Liver (tissue), 9 donors: Measurements from ENCODE around the gene IFNAR1. TPM values are rescaled to one million over a fixed set of nuclear protein-coding genes. Genes with fewer than 3 reads are reported as not detected.

Source experiments
- DNase-seq: peaks from one replicate; pipeline ENCODE4 v3.0.0-alpha.2; 2017; ENCODE audit warnings: low spot score
- H3K27ac ChIP-seq, 2 donors: one replicate each; pipeline ENCODE4 v1.7.0; 2013; ENCODE audit warnings: inconsistent platforms in 2 of 2, low read length in 2 of 2, control low read depth in 1 of 2, low read depth in 1 of 2, mild to moderate bottlenecking in 1 of 2
- H3K27me3 ChIP-seq, 4 donors: one replicate each; pipeline versions ENCODE4 v1.6.1 to v1.7.0; 2013; ENCODE audit warnings: low read length in 3 of 4, inconsistent platforms in 1 of 4, mild to moderate bottlenecking in 1 of 4, moderate library complexity in 1 of 4; ENCODE audit not compliant: control insufficient read depth in 4 of 4, insufficient read depth in 4 of 4
- H3K36me3 ChIP-seq, 4 donors: one replicate each; pipeline versions ENCODE4 v1.6.1 to v1.7.0; 2013; ENCODE audit warnings: low read length in 3 of 4, mild to moderate bottlenecking in 3 of 4, low read depth in 1 of 4, moderate library complexity in 1 of 4; ENCODE audit not compliant: control insufficient read depth in 4 of 4, insufficient read depth in 3 of 4
- H3K4me1 ChIP-seq, 4 donors: one replicate each; pipeline versions ENCODE4 v1.6.1 to v1.7.0; 2013; ENCODE audit warnings: low read length in 3 of 4, mild to moderate bottlenecking in 3 of 4, moderate library complexity in 1 of 4; ENCODE audit not compliant: control insufficient read depth in 4 of 4, insufficient read depth in 4 of 4
- H3K4me3 ChIP-seq, 3 donors: one replicate each; pipeline versions ENCODE4 v1.6.1 to v1.7.0; 2013; ENCODE audit warnings: low read length in 3 of 3, control low read depth in 1 of 3, low read depth in 1 of 3, mild to moderate bottlenecking in 1 of 3
- H3K9ac ChIP-seq, 2 donors: one replicate each; pipeline ENCODE4 v1.7.0; 2013; ENCODE audit warnings: low read length in 2 of 2, mild to moderate bottlenecking in 2 of 2, moderate library complexity in 2 of 2, control low read depth in 1 of 2, low read depth in 1 of 2
- H3K9me3 ChIP-seq, 4 donors: one replicate each; pipeline versions ENCODE4 v1.6.1 to v1.7.0; 2013; ENCODE audit warnings: low read length in 3 of 4; ENCODE audit not compliant: control insufficient read depth in 4 of 4
- ATF3 ChIP-seq: IDR thresholded peaks from 2 replicates; pipeline ENCODE4 v1.6.1; 2016; ENCODE audit warnings: antibody characterized with exemption
- CTCF ChIP-seq: fragments of 150-350 bp; IDR thresholded peaks from 2 replicates; pipeline ENCODE4 v1.5.1; 2017; ENCODE audit warnings: improper control_type of control experiment, low read depth, low read length; ENCODE audit not compliant: missing input control
- FOXA1 ChIP-seq: IDR thresholded peaks from 2 replicates; pipeline ENCODE4 v1.6.1; 2016; ENCODE audit warnings: antibody characterized with exemption
- FOXA2 ChIP-seq: IDR thresholded peaks from 2 replicates; pipeline ENCODE4 v1.6.1; 2016; ENCODE audit warnings: antibody characterized with exemption
- GABPA ChIP-seq, 2 donors: IDR thresholded peaks in 1 of 2; conservative IDR thresholded peaks in 1 of 2; 2 replicates each; pipeline ENCODE4 v1.6.1; 2016; ENCODE audit warnings: antibody characterized with exemption in 2 of 2, mild to moderate bottlenecking in 1 of 2, moderate library complexity in 1 of 2
- HNF4A ChIP-seq, 2 donors: conservative IDR thresholded peaks; 2 replicates each; pipeline ENCODE4 v1.6.1; 2016; ENCODE audit warnings: antibody characterized with exemption in 2 of 2, mild to moderate bottlenecking in 2 of 2
- HNF4G ChIP-seq: IDR thresholded peaks from 2 replicates; pipeline ENCODE4 v1.6.1; 2016; ENCODE audit warnings: antibody characterized with exemption
- JUND ChIP-seq, 2 donors: IDR thresholded peaks; 2 replicates each; pipeline ENCODE4 v1.6.1; 2016; ENCODE audit warnings: antibody characterized with exemption in 2 of 2
- NR2F2 ChIP-seq: IDR thresholded peaks from 2 replicates; pipeline ENCODE4 v1.6.1; 2016; ENCODE audit warnings: antibody characterized with exemption
- RAD21 ChIP-seq, 2 donors: IDR thresholded peaks; 2 replicates each; pipeline ENCODE4 v1.6.1; 2016; ENCODE audit warnings: antibody characterized with exemption in 2 of 2, mild to moderate bottlenecking in 2 of 2
- RXRA ChIP-seq, 2 donors: IDR thresholded peaks; 2 replicates each; pipeline ENCODE4 v1.6.1; 2017 to 2018; ENCODE audit warnings: antibody characterized with exemption in 2 of 2, mild to moderate bottlenecking in 1 of 2
- SP1 ChIP-seq: IDR thresholded peaks from 2 replicates; pipeline ENCODE4 v1.6.1; 2018; ENCODE audit warnings: antibody characterized with exemption, mild to moderate bottlenecking
- TAF1 ChIP-seq: conservative IDR thresholded peaks from 2 replicates; pipeline ENCODE4 v1.6.1; 2016; ENCODE audit warnings: antibody characterized with exemption, mild to moderate bottlenecking
- YY1 ChIP-seq: IDR thresholded peaks from 2 replicates; pipeline ENCODE4 v1.6.1; 2016; ENCODE audit warnings: antibody characterized with exemption, mild to moderate bottlenecking
- WGBS: extraction: QIAGEN DNeasy Blood & Tissue Kit; methylation state at CpG from one replicate; pipeline ENCODE4 v1.1.7; 2013; 5-methylcytosine and 5-hydroxymethylcytosine counted together
- polyA plus RNA-seq, 2 donors: library from polyadenylated mRNA; stranded (reverse) in 1 of 2; unstranded in 1 of 2; fragments of 200-250 nt in 1 of 2; fragments of >200 nt in 1 of 2; fragmentation: Nextera tagmentation in 1 of 2; extraction: Ambion mirVana in 1 of 2; gene quantifications; one replicate each; pipeline versions ENCODE4 v1.2.1 to v1.2.3, GENCODE V29; 2013 to 2015
- total RNA-seq, 2 donors: library from RNA; depleted of rRNA; stranded (reverse); fragments of >200 nt; gene quantifications; one replicate each; pipeline ENCODE4 v1.2.3, GENCODE V29; 2014
- TF ChIP-seq, protein P1 (sequence below): IDR thresholded peaks from 2 replicates; pipeline ENCODE4 v1.6.1; 2016; ENCODE audit warnings: antibody characterized with exemption
- TF ChIP-seq, protein P2 (sequence below): IDR thresholded peaks from 2 replicates; pipeline ENCODE4 v1.6.1; 2016; ENCODE audit warnings: antibody characterized with exemption
- TF ChIP-seq, protein P3 (sequence below): IDR thresholded peaks from 2 replicates; pipeline ENCODE4 v1.6.1; 2016; ENCODE audit warnings: antibody characterized with exemption, mild to moderate bottlenecking
- donor health status: healthy.
- donor health status: healthy.
- donor health status: healthy.
- donor health status: healthy.
- donor health status: healthy.

The IFNAR1 gene
- total and polyA plus RNA-seq, 4 donors: 31.1 to 54.3 (median 46.2) TPM

GRCh38 chr21:33286600-33287456 lies 37.9 kb upstream of the IFNAR1 start:
- H3K4me1 ChIP-seq: peaks cover 9 to 49% (median 36%) of the 10 kb centered on the region in 4 donors
- H3K9ac ChIP-seq: peak overlapping the region; percentile 10 to 88
- H3K4me3 ChIP-seq: no peak overlapping the region
- H3K9me3 ChIP-seq: no peaks in the 10 kb centered on the region
- peaks cover 4 to 19% (median 12%) of the 10 kb centered on the region in 4 donors for H3K36me3 ChIP-seq
- WGBS: 23% methylated on average over 15 of the region's 15 CpGs
- no peak for DNase-seq
- TF ChIP-seq TAF1 (no peak), HNF4G (peak; percentile 12), RAD21 (IDR thresholded peaks at IDR 0.05) (peak in 1 of 2 donors; percentile 32), JUND (IDR thresholded peaks at IDR 0.05) (peak in 1 of 2 donors; percentile 25), RXRA (IDR thresholded peaks at IDR 0.05) (peak in 1 of 2 donors; percentile 62), SP1 (peak; percentile 63), NR2F2 (peak; percentile 77), HNF4A (conservative IDR thresholded peaks at IDR 0.05) (peak; percentile 48 to 52), FOXA2 (peak; percentile 6), GABPA (IDR thresholded peaks at IDR 0.05 in 1 of 2, conservative IDR thresholded peaks at IDR 0.05 in 1 of 2) (no peak)
- TF ChIP-seq, protein P1, sequence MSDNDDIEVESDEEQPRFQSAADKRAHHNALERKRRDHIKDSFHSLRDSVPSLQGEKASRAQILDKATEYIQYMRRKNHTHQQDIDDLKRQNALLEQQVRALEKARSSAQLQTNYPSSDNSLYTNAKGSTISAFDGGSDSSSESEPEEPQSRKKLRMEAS: no peak
- TF ChIP-seq, protein P2, sequence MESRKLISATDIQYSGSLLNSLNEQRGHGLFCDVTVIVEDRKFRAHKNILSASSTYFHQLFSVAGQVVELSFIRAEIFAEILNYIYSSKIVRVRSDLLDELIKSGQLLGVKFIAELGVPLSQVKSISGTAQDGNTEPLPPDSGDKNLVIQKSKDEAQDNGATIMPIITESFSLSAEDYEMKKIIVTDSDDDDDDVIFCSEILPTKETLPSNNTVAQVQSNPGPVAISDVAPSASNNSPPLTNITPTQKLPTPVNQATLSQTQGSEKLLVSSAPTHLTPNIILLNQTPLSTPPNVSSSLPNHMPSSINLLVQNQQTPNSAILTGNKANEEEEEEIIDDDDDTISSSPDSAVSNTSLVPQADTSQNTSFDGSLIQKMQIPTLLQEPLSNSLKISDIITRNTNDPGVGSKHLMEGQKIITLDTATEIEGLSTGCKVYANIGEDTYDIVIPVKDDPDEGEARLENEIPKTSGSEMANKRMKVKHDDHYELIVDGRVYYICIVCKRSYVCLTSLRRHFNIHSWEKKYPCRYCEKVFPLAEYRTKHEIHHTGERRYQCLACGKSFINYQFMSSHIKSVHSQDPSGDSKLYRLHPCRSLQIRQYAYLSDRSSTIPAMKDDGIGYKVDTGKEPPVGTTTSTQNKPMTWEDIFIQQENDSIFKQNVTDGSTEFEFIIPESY: no peak
- no peaks in the 10 kb centered on the region for H3K27me3 ChIP-seq
- peak overlapping the region; percentile 71 to 79 for H3K27ac ChIP-seq

- TF ChIP-seq CTCF: no peak
- no peak for TF ChIP-seq HNF4G
- no peak for TF ChIP-seq TAF1
- no peak for TF ChIP-seq YY1
- TF ChIP-seq FOXA1: no peak
- TF ChIP-seq RAD21 (IDR thresholded peaks at IDR 0.05): no peak
- TF ChIP-seq SP1: no peak
- TF ChIP-seq, protein P3, sequence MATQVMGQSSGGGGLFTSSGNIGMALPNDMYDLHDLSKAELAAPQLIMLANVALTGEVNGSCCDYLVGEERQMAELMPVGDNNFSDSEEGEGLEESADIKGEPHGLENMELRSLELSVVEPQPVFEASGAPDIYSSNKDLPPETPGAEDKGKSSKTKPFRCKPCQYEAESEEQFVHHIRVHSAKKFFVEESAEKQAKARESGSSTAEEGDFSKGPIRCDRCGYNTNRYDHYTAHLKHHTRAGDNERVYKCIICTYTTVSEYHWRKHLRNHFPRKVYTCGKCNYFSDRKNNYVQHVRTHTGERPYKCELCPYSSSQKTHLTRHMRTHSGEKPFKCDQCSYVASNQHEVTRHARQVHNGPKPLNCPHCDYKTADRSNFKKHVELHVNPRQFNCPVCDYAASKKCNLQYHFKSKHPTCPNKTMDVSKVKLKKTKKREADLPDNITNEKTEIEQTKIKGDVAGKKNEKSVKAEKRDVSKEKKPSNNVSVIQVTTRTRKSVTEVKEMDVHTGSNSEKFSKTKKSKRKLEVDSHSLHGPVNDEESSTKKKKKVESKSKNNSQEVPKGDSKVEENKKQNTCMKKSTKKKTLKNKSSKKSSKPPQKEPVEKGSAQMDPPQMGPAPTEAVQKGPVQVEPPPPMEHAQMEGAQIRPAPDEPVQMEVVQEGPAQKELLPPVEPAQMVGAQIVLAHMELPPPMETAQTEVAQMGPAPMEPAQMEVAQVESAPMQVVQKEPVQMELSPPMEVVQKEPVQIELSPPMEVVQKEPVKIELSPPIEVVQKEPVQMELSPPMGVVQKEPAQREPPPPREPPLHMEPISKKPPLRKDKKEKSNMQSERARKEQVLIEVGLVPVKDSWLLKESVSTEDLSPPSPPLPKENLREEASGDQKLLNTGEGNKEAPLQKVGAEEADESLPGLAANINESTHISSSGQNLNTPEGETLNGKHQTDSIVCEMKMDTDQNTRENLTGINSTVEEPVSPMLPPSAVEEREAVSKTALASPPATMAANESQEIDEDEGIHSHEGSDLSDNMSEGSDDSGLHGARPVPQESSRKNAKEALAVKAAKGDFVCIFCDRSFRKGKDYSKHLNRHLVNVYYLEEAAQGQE: no peak
- no peak for TF ChIP-seq FOXA2
- no peak for TF ChIP-seq HNF4A (conservative IDR thresholded peaks at IDR 0.05)
- TF ChIP-seq ATF3: no peak
- H3K27me3 ChIP-seq: no peaks in the 10 kb centered on the region
- no peak overlapping the region for H3K4me3 ChIP-seq
- H3K36me3 ChIP-seq: peaks cover 0 to 20% (median 14%) of the 10 kb centered on the region in 4 donors
- DNase-seq: no peak
- peaks cover 9 to 49% (median 36%) of the 10 kb centered on the region in 4 donors for H3K4me1 ChIP-seq
- WGBS: 91% methylated on average over 11 of the region's 11 CpGs
- no peaks in the 10 kb centered on the region for H3K9me3 ChIP-seq
- peak overlapping the region in 1 of 2 donors; percentile 38 for H3K27ac ChIP-seq
- H3K9ac ChIP-seq: no peak overlapping the region
Measured at GRCh38 chr21:33289199-33289819, 35.5 kb upstream of the IFNAR1 start.
